ENCODE data around the gene C17orf50.

GRCh38 chr17:35793257-35793656 lies 32.6 kb downstream of the C17orf50 start:
- no peak for TF ChIP-seq POLR2AphosphoS5 (IDR thresholded peaks at IDR 0.05; ENCODE audit: low read depth, low read length)
- TF ChIP-seq, protein P1, sequence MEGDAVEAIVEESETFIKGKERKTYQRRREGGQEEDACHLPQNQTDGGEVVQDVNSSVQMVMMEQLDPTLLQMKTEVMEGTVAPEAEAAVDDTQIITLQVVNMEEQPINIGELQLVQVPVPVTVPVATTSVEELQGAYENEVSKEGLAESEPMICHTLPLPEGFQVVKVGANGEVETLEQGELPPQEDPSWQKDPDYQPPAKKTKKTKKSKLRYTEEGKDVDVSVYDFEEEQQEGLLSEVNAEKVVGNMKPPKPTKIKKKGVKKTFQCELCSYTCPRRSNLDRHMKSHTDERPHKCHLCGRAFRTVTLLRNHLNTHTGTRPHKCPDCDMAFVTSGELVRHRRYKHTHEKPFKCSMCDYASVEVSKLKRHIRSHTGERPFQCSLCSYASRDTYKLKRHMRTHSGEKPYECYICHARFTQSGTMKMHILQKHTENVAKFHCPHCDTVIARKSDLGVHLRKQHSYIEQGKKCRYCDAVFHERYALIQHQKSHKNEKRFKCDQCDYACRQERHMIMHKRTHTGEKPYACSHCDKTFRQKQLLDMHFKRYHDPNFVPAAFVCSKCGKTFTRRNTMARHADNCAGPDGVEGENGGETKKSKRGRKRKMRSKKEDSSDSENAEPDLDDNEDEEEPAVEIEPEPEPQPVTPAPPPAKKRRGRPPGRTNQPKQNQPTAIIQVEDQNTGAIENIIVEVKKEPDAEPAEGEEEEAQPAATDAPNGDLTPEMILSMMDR (CRISPR knock-in tag; IDR thresholded peaks at IDR 0.05) = no peak
- TF ChIP-seq RELA (CRISPR knock-in tag; IDR thresholded peaks at IDR 0.05) = no peak
- no peak for TF ChIP-seq FOXM1 (CRISPR knock-in tag; IDR thresholded peaks at IDR 0.05)
- no peak for TF ChIP-seq FOXK1 (CRISPR knock-in tag; IDR thresholded peaks at IDR 0.05; ENCODE audit: borderline replicate concordance, low read depth)
- TF ChIP-seq ZNF468 (CRISPR knock-in tag; IDR thresholded peaks at IDR 0.05) = no peak
- TF ChIP-seq, protein P2, sequence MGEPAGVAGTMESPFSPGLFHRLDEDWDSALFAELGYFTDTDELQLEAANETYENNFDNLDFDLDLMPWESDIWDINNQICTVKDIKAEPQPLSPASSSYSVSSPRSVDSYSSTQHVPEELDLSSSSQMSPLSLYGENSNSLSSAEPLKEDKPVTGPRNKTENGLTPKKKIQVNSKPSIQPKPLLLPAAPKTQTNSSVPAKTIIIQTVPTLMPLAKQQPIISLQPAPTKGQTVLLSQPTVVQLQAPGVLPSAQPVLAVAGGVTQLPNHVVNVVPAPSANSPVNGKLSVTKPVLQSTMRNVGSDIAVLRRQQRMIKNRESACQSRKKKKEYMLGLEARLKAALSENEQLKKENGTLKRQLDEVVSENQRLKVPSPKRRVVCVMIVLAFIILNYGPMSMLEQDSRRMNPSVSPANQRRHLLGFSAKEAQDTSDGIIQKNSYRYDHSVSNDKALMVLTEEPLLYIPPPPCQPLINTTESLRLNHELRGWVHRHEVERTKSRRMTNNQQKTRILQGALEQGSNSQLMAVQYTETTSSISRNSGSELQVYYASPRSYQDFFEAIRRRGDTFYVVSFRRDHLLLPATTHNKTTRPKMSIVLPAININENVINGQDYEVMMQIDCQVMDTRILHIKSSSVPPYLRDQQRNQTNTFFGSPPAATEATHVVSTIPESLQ (CRISPR knock-in tag; conservative IDR thresholded peaks at IDR 0.05) = no peak
- TF ChIP-seq ZNF326 (CRISPR knock-in tag; IDR thresholded peaks at IDR 0.05; ENCODE audit: borderline replicate concordance) = no peak
- TF ChIP-seq, protein P3, sequence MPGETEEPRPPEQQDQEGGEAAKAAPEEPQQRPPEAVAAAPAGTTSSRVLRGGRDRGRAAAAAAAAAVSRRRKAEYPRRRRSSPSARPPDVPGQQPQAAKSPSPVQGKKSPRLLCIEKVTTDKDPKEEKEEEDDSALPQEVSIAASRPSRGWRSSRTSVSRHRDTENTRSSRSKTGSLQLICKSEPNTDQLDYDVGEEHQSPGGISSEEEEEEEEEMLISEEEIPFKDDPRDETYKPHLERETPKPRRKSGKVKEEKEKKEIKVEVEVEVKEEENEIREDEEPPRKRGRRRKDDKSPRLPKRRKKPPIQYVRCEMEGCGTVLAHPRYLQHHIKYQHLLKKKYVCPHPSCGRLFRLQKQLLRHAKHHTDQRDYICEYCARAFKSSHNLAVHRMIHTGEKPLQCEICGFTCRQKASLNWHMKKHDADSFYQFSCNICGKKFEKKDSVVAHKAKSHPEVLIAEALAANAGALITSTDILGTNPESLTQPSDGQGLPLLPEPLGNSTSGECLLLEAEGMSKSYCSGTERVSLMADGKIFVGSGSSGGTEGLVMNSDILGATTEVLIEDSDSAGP (CRISPR knock-in tag; IDR thresholded peaks at IDR 0.05; ENCODE audit: borderline replicate concordance) = no peak
- no peak for TF ChIP-seq MXI1 (IDR thresholded peaks at IDR 0.05; ENCODE audit: borderline replicate concordance, low read depth, low read length)
